Spleen (tissue), 11 donors: Measurements from ENCODE around the gene RNLS. TPM values are rescaled to one million over a fixed set of nuclear protein-coding genes. Genes with fewer than 3 reads are reported as not detected.

Source experiments
- DNase-seq: peaks from one replicate; pipeline ENCODE4 v3.0.0-alpha.2; 2020
- H3K27ac ChIP-seq, 8 donors: fragments of 200-600 bp; sonication (generic) in 7 of 8; 1 replicate in 4 of 8; 2 replicates in 4 of 8; pipeline versions ENCODE4 v1.5.0 to v1.8.0; 2016 to 2021; ENCODE audit warnings: inconsistent platforms in 4 of 8, mild to moderate bottlenecking in 4 of 8, moderate library complexity in 1 of 8
- H3K27me3 ChIP-seq, 7 donors: fragments of 200-600 bp; sonication (generic) in 6 of 7; replicated peaks in 1 of 7; 1 replicate in 4 of 7; 2 replicates in 3 of 7; pipeline versions ENCODE4 v1.5.0 to v1.8.0; 2016 to 2021; ENCODE audit warnings: inconsistent platforms in 3 of 7, mild to moderate bottlenecking in 1 of 7
- H3K36me3 ChIP-seq, 6 donors: fragments of 200-600 bp; sonication (generic) in 5 of 6; 1 replicate in 4 of 6; 2 replicates in 2 of 6; pipeline versions ENCODE4 v1.5.0 to v1.8.0; 2016 to 2021; ENCODE audit warnings: inconsistent platforms in 2 of 6
- H3K4me1 ChIP-seq, 6 donors: fragments of 200-600 bp; sonication (generic) in 5 of 6; 1 replicate in 3 of 6; 2 replicates in 3 of 6; pipeline versions ENCODE4 v1.5.0 to v1.8.0; 2016 to 2021; ENCODE audit warnings: inconsistent platforms in 3 of 6
- H3K4me3 ChIP-seq, 8 donors: fragments of 200-600 bp; sonication (generic) in 7 of 8; 1 replicate in 4 of 8; 2 replicates in 4 of 8; pipeline versions ENCODE4 v1.5.0 to v1.8.0; 2016 to 2021; ENCODE audit warnings: inconsistent platforms in 4 of 8, mild to moderate bottlenecking in 4 of 8, moderate library complexity in 2 of 8
- H3K9me3 ChIP-seq, 8 donors: fragments of 200-600 bp; sonication (generic) in 7 of 8; 1 replicate in 4 of 8; 2 replicates in 4 of 8; pipeline versions ENCODE4 v1.5.0 to v1.8.0; 2016 to 2021; ENCODE audit warnings: inconsistent platforms in 4 of 8
- CTCF ChIP-seq, 11 experiments: fragments of 200-600 bp in 7 of 11; fragments of 450-650 bp in 4 of 11; sonication (generic) in 4 of 11; IDR thresholded peaks in 8 of 11; conservative IDR thresholded peaks in 3 of 11; 1 replicate in 7 of 11; 2 replicates in 4 of 11; pipeline versions ENCODE4 v1.4.0 to v1.8.0; 2016 to 2021; ENCODE audit warnings: antibody characterized with exemption in 11 of 11, inconsistent platforms in 4 of 11, mild to moderate bottlenecking in 1 of 11
- POLR2A ChIP-seq, 3 donors: fragments of 450-650 bp; IDR thresholded peaks; one replicate each; pipeline ENCODE4 v1.5.1; 2017; ENCODE audit warnings: antibody characterized with exemption in 3 of 3, mild to moderate bottlenecking in 1 of 3
- POLR2AphosphoS5 ChIP-seq, 3 donors: sonication (generic); formaldehyde crosslinking; IDR thresholded peaks; one replicate each; pipeline ENCODE4 v1.5.1; 2017; ENCODE audit warnings: antibody characterized with exemption in 3 of 3
- WGBS, 5 donors: extraction: QIAGEN DNeasy Blood & Tissue Kit in 3 of 5; methylation state at CpG; one replicate each; pipeline versions ENCODE4 v1.1.5 to v1.1.7; 2013 to 2018; 5-methylcytosine and 5-hydroxymethylcytosine counted together
- intact Hi-C: fragments of 100-400 bp; cut with DNase I; formaldehyde crosslinking; loops from one replicate; pipeline ENCODE4 v1.15.0; 2023; ENCODE audit warnings: low total_unique reads
- polyA plus RNA-seq, 3 donors: library from polyadenylated mRNA; stranded (reverse); fragments of 200-250 nt; gene quantifications; one replicate each; pipeline ENCODE4 v1.2.1, GENCODE V29; 2013
- total RNA-seq, 7 donors: library from RNA; depleted of rRNA in 3 of 7; stranded (reverse); fragments of >200 nt in 3 of 7; fragmentation: NEBNext Ultra II Directional in 4 of 7; extraction: Animal tissue kit (Norgen Biotek cat#: 25700) in 4 of 7; gene quantifications; one replicate each; pipeline versions ENCODE4 v1.1.0 to v1.2.1, GENCODE V29; 2016 to 2021
- donor health status: healthy with polysubstance abuse.
- donor health status: DM: no; HTN: no; CAD: no; lungs with moderate emphysema.
- donor health status: DM: no; HTN: no; CAD: no.
- donor health status: Bipolar disorder and iron deficiency.
- donor health status: healthy.
- donor health status: DM: no; HTN: no; CAD: no.
- donor health status: DM: yes; HTN: yes; CAD: no.

The RNLS gene
- total and polyA plus RNA-seq, 10 donors = 4.5 to 28.8 (median 8.5) TPM

GRCh38 chr10:88289342-88289741 is 293.8 kb downstream of the RNLS start:
- Histone ChIP-seq H3K9me3 (no peaks in the 10 kb centered on the region), H3K4me3 (no peak overlapping the region), H3K27ac (no peak overlapping the region), H3K4me1 (peaks cover 0 to 24% (median 3%) of the 10 kb centered on the region in 6 donors), H3K36me3 (no peaks in the 10 kb centered on the region), H3K27me3 (no peaks in the 10 kb centered on the region)
- DNase-seq = no peak
- no peak for TF ChIP-seq POLR2A (IDR thresholded peaks at IDR 0.05)
- TF ChIP-seq POLR2AphosphoS5 (IDR thresholded peaks at IDR 0.05) = no peak
- TF ChIP-seq CTCF (IDR thresholded peaks at IDR 0.05 in 8 of 11, conservative IDR thresholded peaks at IDR 0.05 in 3 of 11) = no peak
- intact Hi-C loops = no loop called here

- H3K27me3 ChIP-seq = no peaks in the 10 kb centered on the region
- no peak overlapping the region for H3K4me3 ChIP-seq
- no peaks in the 10 kb centered on the region for H3K9me3 ChIP-seq
- WGBS, 5 donors = 74 to 86% (median 81%) methylated on average over 3 of the region's 3 CpGs
- TF ChIP-seq POLR2AphosphoS5 (IDR thresholded peaks at IDR 0.05) (no peak), POLR2A (IDR thresholded peaks at IDR 0.05) (no peak), CTCF (IDR thresholded peaks at IDR 0.05 in 8 of 11, conservative IDR thresholded peaks at IDR 0.05 in 3 of 11) (no peak)
- intact Hi-C loops = no loop called here
- no peak overlapping the region for H3K27ac ChIP-seq
- DNase-seq = no peak
- peaks cover 0 to 32% (median 3%) of the 10 kb centered on the region in 6 donors for H3K4me1 ChIP-seq
- no peaks in the 10 kb centered on the region for H3K36me3 ChIP-seq
Observed at GRCh38 chr10:88288320-88289059, 294.6 kb downstream of the RNLS start.

- Histone ChIP-seq H3K4me1 (peaks cover 0 to 43% (median 8%) of the 10 kb centered on the region in 6 donors), H3K27ac (no peak overlapping the region), H3K9me3 (no peaks in the 10 kb centered on the region), H3K4me3 (no peak overlapping the region), H3K27me3 (no peaks in the 10 kb centered on the region), H3K36me3 (no peaks in the 10 kb centered on the region)
- no peak for DNase-seq
- TF ChIP-seq POLR2AphosphoS5 (IDR thresholded peaks at IDR 0.05) = no peak
- no peak for TF ChIP-seq CTCF (IDR thresholded peaks at IDR 0.05 in 8 of 11, conservative IDR thresholded peaks at IDR 0.05 in 3 of 11)
- TF ChIP-seq POLR2A (IDR thresholded peaks at IDR 0.05) = no peak
- intact Hi-C loops = no loop called here
- 87 to 97% (median 91%) methylated on average over 1 of the region's 1 CpG for WGBS, 5 donors
Observed at GRCh38 chr10:88286030-88286429, 297.1 kb downstream of the RNLS start.

DNA sequence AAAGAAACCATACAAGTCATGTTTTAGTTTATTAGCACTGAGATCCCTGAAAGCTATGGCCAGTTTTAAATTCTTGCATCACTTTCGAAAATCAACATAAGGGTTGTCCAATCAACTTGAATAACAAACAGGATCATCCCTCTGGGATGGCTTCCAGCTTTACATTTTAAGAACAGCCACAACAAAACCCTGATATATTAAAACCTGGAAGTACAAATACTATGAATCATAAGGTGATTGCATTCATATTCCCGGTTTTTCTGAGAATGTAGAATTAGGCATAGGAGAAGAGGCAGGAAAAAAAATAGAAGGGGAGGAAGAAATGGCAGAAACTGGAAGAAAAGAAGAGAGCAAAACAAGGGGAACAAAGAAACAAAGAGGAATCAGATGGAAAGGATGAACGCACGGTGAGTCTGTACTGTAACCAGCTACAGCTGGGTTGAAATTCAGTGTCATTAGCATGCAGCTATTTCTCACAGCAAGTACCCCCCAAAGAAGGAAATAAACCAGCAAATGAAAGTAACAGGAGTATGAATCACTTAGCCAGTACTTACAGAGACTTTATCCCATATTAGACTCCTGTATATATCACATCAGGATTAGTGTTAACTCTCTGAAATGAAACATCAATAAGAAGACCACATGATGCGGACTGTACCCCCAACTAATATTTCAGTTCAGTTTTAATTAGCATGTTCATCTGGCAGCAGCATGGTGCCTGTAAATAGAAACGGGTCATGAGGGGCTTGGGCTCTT is 301.3 kb downstream of the RNLS start:
- Histone ChIP-seq H3K4me3 (no peak overlapping the region), H3K9me3 (no peaks in the 10 kb centered on the region), H3K27me3 (no peaks in the 10 kb centered on the region), H3K27ac (peak overlapping the region in 1 of 8 donors; percentile 31), H3K36me3 (no peaks in the 10 kb centered on the region), H3K4me1 (peaks cover 0 to 49% (median 16%) of the 10 kb centered on the region in 6 donors)
- TF ChIP-seq POLR2A (IDR thresholded peaks at IDR 0.05) (no peak), CTCF (IDR thresholded peaks at IDR 0.05 in 8 of 11, conservative IDR thresholded peaks at IDR 0.05 in 3 of 11) (no peak), POLR2AphosphoS5 (IDR thresholded peaks at IDR 0.05) (no peak)
- DNase-seq = no peak
- intact Hi-C loops = no loop called here
- WGBS, 5 donors = 67 to 77% (median 71%) methylated on average over 6 of the region's 6 CpGs
